ENCODE data around the gene ZNRF2. TPM values are rescaled to one million over a fixed set of nuclear protein-coding genes. Genes with fewer than 3 reads are reported as not detected.
A peak's percentile ranks its signal among the peaks of the same experiment; 100 is the strongest.
"Not testable (repeated sequence)": the region's sequence is repeated elsewhere in the genome, so short reads cannot be mapped to it uniquely, and the experiment has no call there.

Gene ZNRF2
- polyA plus RNA-seq, 1 donor (not counting 4 experiments of a cell fraction or from before 2014, with no cell fraction given): 7.0 TPM

DNA sequence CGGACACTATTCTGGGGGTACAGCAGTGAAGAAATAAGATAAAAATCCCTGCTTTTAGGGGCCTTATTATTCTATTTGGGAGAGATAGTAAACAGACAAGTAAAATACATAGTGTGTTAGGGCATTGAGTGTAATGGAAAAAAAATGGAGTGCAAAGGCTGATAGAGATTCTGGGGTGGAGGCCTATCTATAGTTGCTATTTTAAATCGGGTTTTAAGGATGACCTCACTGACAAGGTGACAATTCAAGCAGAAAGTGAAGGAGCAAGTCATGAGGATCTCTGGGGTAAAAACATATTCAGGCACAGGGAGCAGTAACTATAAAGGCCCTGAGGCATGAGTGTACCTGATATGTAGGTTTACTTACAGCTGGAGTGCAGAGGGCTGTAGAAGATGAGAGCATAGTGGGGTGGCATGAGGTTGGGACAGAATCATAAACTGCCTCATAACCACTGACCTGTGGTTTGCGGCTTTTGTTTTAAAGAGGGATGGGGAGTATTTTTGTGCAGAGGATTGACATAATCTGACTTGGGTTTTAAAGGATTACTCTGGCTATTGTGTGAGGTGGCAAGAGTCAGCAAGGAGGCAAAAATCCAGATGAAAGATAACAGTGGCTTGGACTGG, 8.1 kb downstream of the ZNRF2 start:
- dilution Hi-C loops (cut with MboI; ENCODE audit: extremely low pct_ligation_motif_present, low sequenced_read_pairs); FAIRE-seq; H3K27ac ChIP-seq (ENCODE audit: control insufficient read depth, insufficient read depth, low read length); H3K4me3 ChIP-seq (ENCODE audit: control insufficient read depth in 2 of 3, extremely low read depth in 1 of 3, insufficient read depth in 2 of 3, low read depth in 1 of 3, low read length in 3 of 3); H4K20me1 ChIP-seq (ENCODE audit: control insufficient read depth, extremely low read depth, insufficient read depth, low read length); H3K9me1 ChIP-seq (ENCODE audit: control insufficient read depth, extremely low read depth, insufficient read depth, low read length); H2AFZ ChIP-seq (ENCODE audit: control insufficient read depth, low read length); H3K4me2 ChIP-seq (ENCODE audit: control insufficient read depth, extremely low read depth, insufficient read depth, low read depth, low read length); H3K27me3 ChIP-seq (ENCODE audit: control insufficient read depth, extremely low read depth, insufficient read depth, low read length); H3K36me3 ChIP-seq (ENCODE audit: control insufficient read depth in 2 of 2, extremely low read depth in 1 of 2, insufficient read depth in 2 of 2, low read length in 2 of 2); H3K9me3 ChIP-seq (ENCODE audit: control insufficient read depth, low read depth, low read length); DNase-seq (ENCODE audit: low read depth, low spot score); H3K9ac ChIP-seq (ENCODE audit: control insufficient read depth, extremely low read depth, insufficient read depth, low read length): not testable (repeated sequence)
- Histone ChIP-seq H3K4me1 (ENCODE audit: control insufficient read depth, extremely low read depth, insufficient read depth, low read length) (peaks cover 22% of the 10 kb centered on the region), H3K79me2 (ENCODE audit: control insufficient read depth, insufficient read depth, low read length) (peaks cover 72% of the 10 kb centered on the region)

DNA sequence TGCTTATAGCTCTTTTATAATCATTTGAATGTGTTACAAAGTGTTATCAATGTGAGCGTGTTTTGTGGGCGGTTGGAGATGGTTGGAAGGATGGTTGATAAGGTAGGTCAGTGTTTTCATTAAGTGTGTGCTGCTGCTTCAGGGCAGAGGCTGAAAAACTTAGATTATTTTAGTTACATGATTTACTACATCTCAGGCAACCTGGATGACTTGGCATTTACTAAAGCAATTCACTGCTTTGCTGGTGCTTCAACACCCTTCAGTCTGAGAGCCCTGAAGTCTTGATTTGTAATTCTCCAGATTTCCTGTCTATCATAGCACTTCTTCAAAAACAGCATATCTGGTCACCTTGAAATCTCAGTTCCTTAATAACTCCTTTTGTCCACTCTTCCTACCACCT, 11.9 kb downstream of the ZNRF2 start:
- H3K9me3 ChIP-seq (ENCODE audit: control insufficient read depth, low read depth, low read length); H4K20me1 ChIP-seq (ENCODE audit: control insufficient read depth, extremely low read depth, insufficient read depth, low read length); H3K9me1 ChIP-seq (ENCODE audit: control insufficient read depth, extremely low read depth, insufficient read depth, low read length); H3K4me3 ChIP-seq (ENCODE audit: control insufficient read depth in 2 of 3, extremely low read depth in 1 of 3, insufficient read depth in 2 of 3, low read depth in 1 of 3, low read length in 3 of 3); H3K27ac ChIP-seq (ENCODE audit: control insufficient read depth, insufficient read depth, low read length); FAIRE-seq; H3K4me1 ChIP-seq (ENCODE audit: control insufficient read depth, extremely low read depth, insufficient read depth, low read length); H3K27me3 ChIP-seq (ENCODE audit: control insufficient read depth, extremely low read depth, insufficient read depth, low read length); dilution Hi-C loops (cut with MboI; ENCODE audit: extremely low pct_ligation_motif_present, low sequenced_read_pairs); H3K9ac ChIP-seq (ENCODE audit: control insufficient read depth, extremely low read depth, insufficient read depth, low read length); H3K4me2 ChIP-seq (ENCODE audit: control insufficient read depth, extremely low read depth, insufficient read depth, low read depth, low read length); DNase-seq (ENCODE audit: low read depth, low spot score); H3K36me3 ChIP-seq (ENCODE audit: control insufficient read depth in 2 of 2, extremely low read depth in 1 of 2, insufficient read depth in 2 of 2, low read length in 2 of 2); H2AFZ ChIP-seq (ENCODE audit: control insufficient read depth, low read length): not testable (repeated sequence)
- peaks cover 61% of the 10 kb centered on the region for H3K79me2 ChIP-seq (ENCODE audit: control insufficient read depth, insufficient read depth, low read length)

- H3K27ac ChIP-seq (ENCODE audit: control insufficient read depth, insufficient read depth, low read length); H3K36me3 ChIP-seq (ENCODE audit: control insufficient read depth in 2 of 2, extremely low read depth in 1 of 2, insufficient read depth in 2 of 2, low read length in 2 of 2); FAIRE-seq; H3K4me3 ChIP-seq (ENCODE audit: control insufficient read depth in 2 of 3, extremely low read depth in 1 of 3, insufficient read depth in 2 of 3, low read depth in 1 of 3, low read length in 3 of 3); H2AFZ ChIP-seq (ENCODE audit: control insufficient read depth, low read length); H3K9me3 ChIP-seq (ENCODE audit: control insufficient read depth, low read depth, low read length); dilution Hi-C loops (cut with MboI; ENCODE audit: extremely low pct_ligation_motif_present, low sequenced_read_pairs); H3K9ac ChIP-seq (ENCODE audit: control insufficient read depth, extremely low read depth, insufficient read depth, low read length); DNase-seq (ENCODE audit: low read depth, low spot score); H4K20me1 ChIP-seq (ENCODE audit: control insufficient read depth, extremely low read depth, insufficient read depth, low read length); H3K4me2 ChIP-seq (ENCODE audit: control insufficient read depth, extremely low read depth, insufficient read depth, low read depth, low read length); H3K9me1 ChIP-seq (ENCODE audit: control insufficient read depth, extremely low read depth, insufficient read depth, low read length); H3K27me3 ChIP-seq (ENCODE audit: control insufficient read depth, extremely low read depth, insufficient read depth, low read length): not testable (repeated sequence)
- peaks cover 16% of the 10 kb centered on the region for H3K4me1 ChIP-seq (ENCODE audit: control insufficient read depth, extremely low read depth, insufficient read depth, low read length)
- H3K79me2 ChIP-seq (ENCODE audit: control insufficient read depth, insufficient read depth, low read length): peaks cover 57% of the 10 kb centered on the region
Observed at GRCh38 chr7:30297499-30297898, 13.1 kb downstream of the ZNRF2 start.

GRCh38 chr7:30298409-30298808, 14.0 kb downstream of the ZNRF2 start:
- H3K9ac ChIP-seq (ENCODE audit: control insufficient read depth, extremely low read depth, insufficient read depth, low read length); H3K4me3 ChIP-seq (ENCODE audit: control insufficient read depth in 2 of 3, extremely low read depth in 1 of 3, insufficient read depth in 2 of 3, low read depth in 1 of 3, low read length in 3 of 3); H3K9me3 ChIP-seq (ENCODE audit: control insufficient read depth, low read depth, low read length); H3K27ac ChIP-seq (ENCODE audit: control insufficient read depth, insufficient read depth, low read length); H3K27me3 ChIP-seq (ENCODE audit: control insufficient read depth, extremely low read depth, insufficient read depth, low read length); H3K9me1 ChIP-seq (ENCODE audit: control insufficient read depth, extremely low read depth, insufficient read depth, low read length); DNase-seq (ENCODE audit: low read depth, low spot score); H4K20me1 ChIP-seq (ENCODE audit: control insufficient read depth, extremely low read depth, insufficient read depth, low read length); dilution Hi-C loops (cut with MboI; ENCODE audit: extremely low pct_ligation_motif_present, low sequenced_read_pairs); H2AFZ ChIP-seq (ENCODE audit: control insufficient read depth, low read length); H3K36me3 ChIP-seq (ENCODE audit: control insufficient read depth in 2 of 2, extremely low read depth in 1 of 2, insufficient read depth in 2 of 2, low read length in 2 of 2); FAIRE-seq: not testable (repeated sequence)
- H3K4me2 ChIP-seq (ENCODE audit: control insufficient read depth, extremely low read depth, insufficient read depth, low read depth, low read length): peak overlapping the region; percentile 45
- peaks cover 22% of the 10 kb centered on the region for H3K4me1 ChIP-seq (ENCODE audit: control insufficient read depth, extremely low read depth, insufficient read depth, low read length)
- peaks cover 56% of the 10 kb centered on the region for H3K79me2 ChIP-seq (ENCODE audit: control insufficient read depth, insufficient read depth, low read length)
